ENCODE measurements around the gene MIA3. TPM values are rescaled to one million over a fixed set of nuclear protein-coding genes. Genes with fewer than 3 reads are reported as not detected.

The MIA3 gene
- polyA plus RNA-seq, 3 donors = 59.2 to 80.7 (median 72.2) TPM

DNA sequence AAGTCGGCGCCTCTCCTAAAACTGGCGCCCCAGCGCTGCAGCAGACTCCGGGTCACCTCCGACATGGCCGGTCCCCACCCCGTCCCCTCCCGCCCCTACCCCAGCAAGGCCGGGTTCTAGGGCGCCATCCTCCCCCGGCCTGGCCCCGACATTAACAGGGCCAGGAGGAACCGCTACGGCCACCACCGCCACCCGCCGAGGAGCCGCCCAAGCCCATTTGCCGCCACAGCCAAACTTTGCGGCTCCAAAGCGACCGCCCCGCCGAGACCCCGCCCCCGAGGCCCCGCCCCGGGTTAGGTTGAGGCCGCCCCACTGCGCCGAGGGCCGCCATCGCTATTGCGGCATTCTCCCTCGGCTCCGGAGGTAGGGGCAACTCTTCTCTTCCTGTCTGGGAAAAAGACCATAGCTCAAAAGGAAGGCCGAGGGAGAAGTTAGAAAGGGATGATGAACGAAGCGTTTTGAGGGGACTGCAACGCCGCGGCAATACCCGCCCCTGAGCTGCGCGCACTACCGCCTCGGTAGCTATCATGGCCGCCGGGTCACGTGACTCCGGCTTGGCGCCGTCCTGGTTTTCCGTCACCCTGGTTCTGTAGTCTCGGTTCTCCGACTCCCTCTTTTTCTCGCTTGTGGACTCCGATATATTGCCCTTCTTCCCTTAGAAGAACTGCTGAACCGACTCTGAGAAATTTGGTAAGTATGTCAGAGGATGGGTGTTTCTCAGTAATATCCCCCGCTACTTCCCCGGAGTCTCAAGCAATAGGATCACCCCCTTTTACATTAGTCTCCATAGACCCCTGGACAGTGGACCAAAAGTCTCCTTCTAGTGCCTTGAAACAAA is 94.6 kb downstream of the MIA3 start, which contains the start of the genes AIDA and BROX:
Gene AIDA (minus strand): TSS at position 239 of the 838 bp plus-strand sequence. CDS start 174 bp downstream, at position 65.
Gene BROX (plus strand): TSS at position 312 of the 838 bp plus-strand sequence. CDS start 3,136 bp downstream, outside the sequence.
- peak; percentile 64 to 88 (median 85) for DNase-seq (ENCODE audit: extremely low read depth in 1 of 11, low read depth in 9 of 11, low spot score in 4 of 11)

DNA sequence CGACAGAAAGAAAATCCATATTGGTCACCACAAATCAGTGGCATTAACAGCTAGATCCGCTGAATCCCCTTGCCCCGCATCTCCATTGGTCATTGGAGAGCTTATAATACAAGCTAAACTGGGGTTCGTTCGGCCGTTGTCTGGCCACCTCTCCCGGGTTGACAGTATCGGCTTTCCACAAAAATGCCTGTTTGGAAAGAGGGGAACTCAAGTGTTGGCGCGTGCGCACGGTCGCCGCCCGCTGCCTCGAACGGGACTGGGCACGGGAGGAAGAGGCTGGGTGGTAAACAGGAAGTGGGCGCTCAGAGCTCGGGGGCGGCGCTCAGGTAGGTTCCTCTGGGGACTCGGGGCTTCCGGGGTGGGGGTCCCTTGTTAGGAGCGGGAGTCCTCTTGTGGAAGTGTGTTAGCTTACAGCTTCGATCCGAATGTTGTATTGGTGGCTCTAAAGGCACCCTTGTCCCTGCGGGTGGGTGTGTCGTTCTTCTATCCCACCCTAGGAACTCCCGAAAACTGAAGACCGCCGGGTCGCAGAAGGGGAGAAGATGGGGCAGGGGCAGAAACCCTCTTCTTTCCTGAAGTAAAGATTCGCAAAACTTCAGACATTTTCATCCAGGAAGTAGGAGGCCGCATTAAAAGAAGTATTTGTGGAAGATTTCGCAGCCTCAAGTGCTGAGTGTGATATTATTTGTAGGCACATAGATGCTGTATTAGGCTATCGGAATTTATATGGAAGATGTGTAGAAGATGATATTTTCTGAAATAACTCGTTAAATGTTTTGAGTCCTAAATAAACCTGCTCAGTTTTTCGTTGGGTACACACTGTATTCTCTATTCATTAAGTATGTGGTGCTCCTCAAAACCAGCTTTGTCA is 95.4 kb downstream of the MIA3 start:
- peak; percentile 84 to 96 (median 92) for DNase-seq (ENCODE audit: extremely low read depth in 1 of 11, low read depth in 9 of 11, low spot score in 4 of 11)

DNA sequence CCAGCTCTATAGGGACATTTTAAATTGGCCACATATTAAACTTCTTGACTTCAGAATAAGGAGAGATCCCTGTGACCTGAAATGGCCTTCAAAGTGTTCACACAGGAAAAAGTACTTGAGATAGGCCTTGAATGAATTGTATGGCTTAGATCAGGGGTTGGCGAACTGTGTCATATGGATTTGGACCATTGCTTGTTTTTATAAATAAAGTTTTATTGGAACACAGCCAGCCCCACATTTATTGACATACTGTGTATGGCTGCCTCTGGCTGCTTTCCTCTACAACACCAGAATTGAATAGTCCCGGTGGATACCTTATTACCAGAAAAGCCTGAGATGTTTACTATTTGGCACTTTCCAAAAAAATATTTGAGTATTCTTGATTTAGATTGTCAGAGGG is 98.5 kb downstream of the MIA3 start:
- no peak for DNase-seq (ENCODE audit: extremely low read depth in 1 of 11, low read depth in 9 of 11, low spot score in 4 of 11)

Other genes with a start within 250 kb of the MIA3 start
- gene HHIPL2, start 70.0 kb upstream of the MIA3 start, polyA plus RNA-seq (ENCODE audit: insufficient read length in 3 of 3) = 1 to 10 TPM in 2 of 3 donors, under 1 TPM in 1; 0.50 to 1.2 (median 1.2) TPM
- gene TAF1A, start 28.2 kb upstream of the MIA3 start, polyA plus RNA-seq (ENCODE audit: insufficient read length in 3 of 3) = 10 to 100 TPM; 14.4 to 17.6 (median 16.7) TPM
- gene AIDA, start 94.4 kb downstream of the MIA3 start, polyA plus RNA-seq (ENCODE audit: insufficient read length in 3 of 3) = 10 to 100 TPM; 62.5 to 78.7 (median 75.7) TPM
- 10 to 100 TPM; 40.2 to 51.8 (median 49.1) TPM for gene BROX, start 94.5 kb downstream of the MIA3 start, polyA plus RNA-seq (ENCODE audit: insufficient read length in 3 of 3)
- gene FAM177B, start 119.1 kb downstream of the MIA3 start, polyA plus RNA-seq (ENCODE audit: insufficient read length in 3 of 3) = not detected
- gene DISP1, start 196.9 kb downstream of the MIA3 start, polyA plus RNA-seq (ENCODE audit: insufficient read length in 3 of 3) = 10 to 100 TPM; 13.5 to 16.1 (median 14.7) TPM

Data from renal cortex interstitium (tissue), 11 donors.